SKM-1 treated with dmso at 0.1 percent for 144 hours (cell line): ENCODE measurements around the gene LIPK.
"Not testable (repeated sequence)": the region's sequence is repeated elsewhere in the genome, so short reads cannot be mapped to it uniquely, and the experiment has no call there.

Experiments
- DNase-seq: peaks from one replicate; lab custom pipeline; 2025; ENCODE audit not compliant: unreplicated experiment; lab: John Stamatoyannopoulos, UW

Gene LIPK

GRCh38 chr10:88705958-88706357 is at the start of gene LIPK:
LIPK (plus strand) TSS chr10:88706249; CDS start chr10:88724544, 18,295 bp downstream.
- no peak for DNase-seq

DNA sequence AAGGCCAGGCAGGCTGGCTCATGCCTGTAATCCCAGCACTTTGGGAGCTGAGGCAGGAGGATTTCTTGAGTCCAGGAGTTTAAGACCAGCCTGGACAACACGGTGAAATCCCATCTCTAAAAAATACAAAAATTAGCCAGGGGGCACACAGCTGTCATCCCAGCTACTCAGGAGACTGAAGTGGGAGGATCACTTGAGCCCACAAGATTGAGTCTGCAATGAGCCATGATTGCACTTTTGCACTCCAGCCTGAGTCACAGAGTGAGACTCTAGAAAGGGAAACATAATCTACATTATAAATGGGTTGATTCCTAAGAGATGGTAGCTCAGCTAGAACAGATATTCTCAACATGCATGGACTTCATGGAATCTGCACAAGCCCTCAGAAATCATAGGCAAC is 48.1 kb upstream of the LIPK start:
- DNase-seq: no peak

DNA sequence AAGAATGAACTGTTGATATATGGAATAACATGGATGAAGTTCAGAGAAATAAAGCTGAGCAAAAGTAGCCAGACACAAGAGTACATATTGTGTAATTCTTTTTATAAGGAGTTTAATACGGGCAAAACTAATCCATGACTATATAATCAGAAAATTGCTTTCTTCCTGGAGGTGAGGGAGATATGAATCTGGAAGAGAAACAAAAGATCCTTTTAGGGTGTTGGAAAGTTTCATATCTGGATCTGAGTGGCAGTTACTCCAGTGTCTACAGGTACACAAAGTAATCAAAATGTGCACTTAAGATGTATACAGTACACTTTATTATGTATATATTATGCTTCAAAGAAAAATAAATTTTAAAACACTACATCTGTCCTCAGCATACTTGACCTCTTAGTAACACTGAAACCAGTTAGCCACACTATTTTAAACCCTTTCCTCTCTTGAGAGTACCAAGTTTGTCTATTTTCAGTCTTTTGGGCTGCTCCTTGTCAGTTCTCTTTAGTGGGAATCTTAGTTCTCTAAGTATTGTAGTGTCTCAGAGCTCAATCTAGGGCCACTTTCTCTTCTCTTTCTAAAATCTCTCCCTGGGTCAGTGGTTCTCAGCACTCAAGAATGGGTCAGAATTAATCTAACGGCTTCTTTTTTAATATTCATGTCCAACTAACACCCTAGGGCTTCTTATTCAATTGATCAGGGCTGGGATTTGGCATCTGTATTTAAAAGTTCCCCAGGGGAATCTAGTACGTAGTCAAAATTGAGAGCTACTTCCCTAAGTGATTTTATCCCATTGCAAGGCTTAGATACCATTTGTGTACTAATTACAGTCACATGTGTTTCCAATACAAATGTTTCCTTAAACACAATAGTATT is 46.1 kb upstream of the LIPK start:
- DNase-seq: no peak

DNA sequence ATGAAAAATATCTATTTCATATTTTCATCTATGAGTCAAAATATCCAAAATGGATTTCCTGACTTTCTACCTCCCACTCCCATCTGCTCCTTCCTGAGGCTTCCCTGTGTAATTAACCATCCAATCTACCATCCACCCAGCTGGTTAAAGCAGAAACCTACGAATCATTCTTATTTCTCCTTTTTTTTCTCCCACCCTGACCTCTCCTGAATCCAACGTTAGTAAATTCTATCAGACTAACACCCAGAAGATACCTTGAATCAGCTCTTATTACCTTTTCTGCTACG is 45.5 kb upstream of the LIPK start:
- no peak for DNase-seq

DNA sequence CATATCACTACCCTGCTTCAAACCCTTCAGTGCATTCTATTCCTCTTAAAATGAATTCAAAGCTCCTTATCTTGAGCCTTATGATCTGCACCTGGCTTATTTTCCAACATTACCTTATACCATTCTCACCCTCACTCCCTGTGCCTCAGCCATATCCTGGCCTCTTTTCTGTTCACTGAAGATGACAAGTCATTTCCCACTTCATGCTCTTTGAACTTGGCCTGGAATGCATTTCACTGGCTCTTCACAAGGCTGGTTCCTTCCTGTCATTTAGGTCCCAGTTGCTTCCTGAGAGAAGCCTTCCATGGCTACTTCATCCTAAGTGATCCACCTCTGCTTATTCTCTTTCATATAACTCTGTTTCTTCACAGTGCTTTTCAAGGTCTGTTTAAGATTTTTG is 45.0 kb upstream of the LIPK start:
- no peak for DNase-seq

GRCh38 chr10:88661577-88661976 is 44.5 kb upstream of the LIPK start:
- DNase-seq: no peak

GRCh38 chr10:88663153-88663552 is 42.9 kb upstream of the LIPK start:
- DNase-seq: not testable (repeated sequence)

- no peak for DNase-seq
Observed at GRCh38 chr10:88664142-88664541, 41.9 kb upstream of the LIPK start, which contains the start of gene LIPF. LIPF (plus strand) TSS chr10:88664442; CDS start chr10:88667298, 2,856 bp downstream.

DNA sequence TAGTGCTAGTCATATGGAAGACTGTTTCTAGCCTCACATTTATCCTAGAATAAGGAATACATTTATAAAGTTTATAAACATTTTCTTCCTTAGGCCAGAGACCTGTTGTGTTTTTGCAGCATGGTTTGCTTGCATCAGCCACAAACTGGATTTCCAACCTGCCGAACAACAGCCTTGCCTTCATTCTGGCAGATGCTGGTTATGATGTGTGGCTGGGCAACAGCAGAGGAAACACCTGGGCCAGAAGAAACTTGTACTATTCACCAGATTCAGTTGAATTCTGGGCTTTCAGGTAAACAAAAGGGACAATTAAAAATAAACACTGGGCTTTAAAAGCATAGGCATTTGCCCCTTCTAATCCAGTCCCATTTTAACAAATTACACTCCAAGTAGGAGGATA is 37.6 kb upstream of the LIPK start:
- no peak for DNase-seq

GRCh38 chr10:88670497-88670896 is 35.6 kb upstream of the LIPK start:
- DNase-seq: no peak

GRCh38 chr10:88672041-88672440 is 34.0 kb upstream of the LIPK start:
- no peak for DNase-seq

DNA sequence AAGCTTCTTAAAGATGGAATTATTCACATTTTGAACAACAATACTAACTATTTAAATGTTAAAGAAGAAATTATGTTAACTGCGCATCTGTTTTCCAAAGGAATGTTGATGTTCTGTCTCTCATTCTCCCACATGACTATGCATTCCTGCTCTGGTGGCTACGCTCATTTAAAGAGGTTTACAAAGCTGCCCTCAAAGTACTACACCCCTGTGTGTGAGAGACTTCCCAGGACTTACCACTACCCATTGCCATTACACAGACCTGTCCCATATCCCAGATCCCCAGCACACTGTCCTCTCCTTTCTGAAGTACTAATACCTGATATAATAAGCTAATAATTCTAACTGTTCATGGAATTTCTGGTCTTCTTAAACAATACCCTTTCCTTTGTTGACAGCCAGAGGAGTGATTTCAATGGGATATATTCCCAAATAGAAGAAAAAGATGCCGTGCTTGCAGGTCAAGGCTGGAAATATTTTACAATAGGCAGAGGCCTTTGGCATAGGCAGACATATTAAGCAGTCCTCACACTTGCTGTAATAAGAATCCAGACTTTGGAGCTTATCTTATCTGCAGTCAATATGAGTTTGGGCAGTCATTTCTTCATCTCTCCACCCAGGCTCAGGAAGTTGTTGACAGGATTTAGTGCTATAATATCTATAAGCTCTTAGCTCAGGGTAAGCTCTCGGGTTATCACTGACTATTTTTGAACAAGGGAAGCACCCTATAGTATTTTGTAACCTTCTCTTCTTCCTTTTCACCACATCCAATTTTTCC is 29.6 kb upstream of the LIPK start:
- DNase-seq: no peak

GRCh38 chr10:88680958-88681357 is 25.1 kb upstream of the LIPK start:
- no peak for DNase-seq

GRCh38 chr10:88682491-88682890 is 23.6 kb upstream of the LIPK start:
- no peak for DNase-seq

- DNase-seq: peak; percentile 27
Observed at GRCh38 chr10:88687853-88688467, 18.1 kb upstream of the LIPK start.

DNA sequence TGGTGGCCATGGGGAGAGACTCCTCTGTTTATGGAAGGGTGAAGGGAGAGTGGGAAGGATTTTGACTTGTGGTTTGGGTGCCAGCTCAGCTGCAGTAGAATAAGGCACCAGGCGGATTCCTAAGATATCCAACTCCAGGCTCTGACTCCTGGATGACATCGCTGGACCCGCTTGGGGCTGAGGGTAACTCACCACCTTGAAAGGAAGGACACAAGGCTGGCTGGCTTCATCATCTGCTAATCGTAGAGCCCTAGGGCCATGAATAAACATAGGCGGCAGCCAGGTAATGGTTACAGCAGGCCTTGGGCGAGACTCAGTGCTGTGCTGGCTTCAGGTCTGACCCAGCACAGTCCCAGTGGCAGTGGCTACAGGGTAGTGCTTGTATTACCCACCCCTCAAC is 16.7 kb upstream of the LIPK start:
- no peak for DNase-seq

GRCh38 chr10:88693392-88694020 is 12.5 kb upstream of the LIPK start:
- no peak for DNase-seq

DNA sequence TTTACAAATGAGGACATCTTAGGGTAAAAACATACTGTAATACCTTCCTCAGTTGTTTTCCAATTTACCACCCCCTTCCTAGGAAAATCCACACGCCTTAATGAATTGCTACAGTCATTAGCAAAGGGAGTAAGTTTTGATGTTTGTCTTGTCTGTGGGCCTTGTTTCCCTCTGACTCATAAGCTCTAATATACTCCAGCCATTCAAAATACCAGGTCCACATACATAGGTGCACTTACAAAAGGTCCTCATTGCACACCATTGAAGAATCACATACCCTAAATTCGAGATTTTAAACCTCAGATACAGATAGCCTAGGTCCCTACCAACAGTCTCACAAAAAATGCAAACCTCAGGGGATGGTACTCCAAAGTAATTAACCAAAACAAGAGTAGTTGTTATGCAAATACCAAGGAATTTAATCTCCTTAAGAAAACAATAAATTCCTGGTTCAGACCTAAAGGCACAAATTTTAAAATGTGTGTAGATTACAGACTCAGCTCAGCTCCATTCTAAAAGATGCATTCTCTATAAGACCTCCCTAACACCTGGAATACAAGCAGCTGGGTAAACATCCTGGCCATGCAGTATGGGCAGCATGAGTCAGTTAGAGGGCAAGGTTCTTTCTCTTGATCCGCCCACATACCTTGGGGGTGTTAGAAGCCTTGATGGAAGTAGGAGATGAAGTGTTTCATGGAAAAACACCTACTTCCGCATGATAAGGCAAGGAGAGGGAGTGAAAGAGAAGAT is 3.0 kb upstream of the LIPK start:
- DNase-seq: no peak

DNA sequence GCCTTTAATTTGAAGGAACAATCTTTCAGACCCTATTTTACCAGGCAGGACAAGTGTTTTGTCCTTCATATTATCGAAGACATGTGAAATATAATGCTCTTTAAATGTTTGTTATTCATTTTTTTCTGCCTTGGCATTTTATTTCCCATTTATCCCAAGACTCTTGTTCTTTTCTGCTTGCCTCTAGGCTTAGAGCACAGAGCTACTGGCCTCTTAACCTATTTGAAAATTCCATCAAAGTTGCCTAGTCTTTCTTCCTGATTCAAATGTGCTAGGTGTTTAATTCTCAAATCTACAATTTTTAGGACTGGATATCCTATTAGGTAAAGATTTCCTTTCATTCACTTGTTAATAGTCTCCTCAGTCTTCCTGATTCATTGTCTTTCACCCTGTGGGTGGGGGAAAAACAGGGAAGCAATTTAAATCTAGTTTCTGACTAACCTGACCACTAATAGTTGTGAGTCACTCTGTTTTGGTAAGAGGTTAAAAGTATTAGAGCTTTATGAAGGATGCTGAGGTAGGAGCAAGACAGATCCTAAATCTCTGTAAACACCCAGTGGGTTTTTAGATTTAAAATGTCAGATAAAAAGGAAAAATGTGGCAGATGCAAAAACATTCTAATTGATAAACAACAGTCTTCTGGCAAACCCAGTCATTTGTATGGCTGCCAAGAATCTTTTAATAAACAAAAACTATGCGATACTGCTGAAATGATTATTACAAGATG is 1.5 kb downstream of the LIPK start:
- no peak for DNase-seq

GRCh38 chr10:88709361-88709760 is 3.3 kb downstream of the LIPK start:
- not testable (repeated sequence) for DNase-seq
